ENCODE data around the gene HNRNPH1.

DNA sequence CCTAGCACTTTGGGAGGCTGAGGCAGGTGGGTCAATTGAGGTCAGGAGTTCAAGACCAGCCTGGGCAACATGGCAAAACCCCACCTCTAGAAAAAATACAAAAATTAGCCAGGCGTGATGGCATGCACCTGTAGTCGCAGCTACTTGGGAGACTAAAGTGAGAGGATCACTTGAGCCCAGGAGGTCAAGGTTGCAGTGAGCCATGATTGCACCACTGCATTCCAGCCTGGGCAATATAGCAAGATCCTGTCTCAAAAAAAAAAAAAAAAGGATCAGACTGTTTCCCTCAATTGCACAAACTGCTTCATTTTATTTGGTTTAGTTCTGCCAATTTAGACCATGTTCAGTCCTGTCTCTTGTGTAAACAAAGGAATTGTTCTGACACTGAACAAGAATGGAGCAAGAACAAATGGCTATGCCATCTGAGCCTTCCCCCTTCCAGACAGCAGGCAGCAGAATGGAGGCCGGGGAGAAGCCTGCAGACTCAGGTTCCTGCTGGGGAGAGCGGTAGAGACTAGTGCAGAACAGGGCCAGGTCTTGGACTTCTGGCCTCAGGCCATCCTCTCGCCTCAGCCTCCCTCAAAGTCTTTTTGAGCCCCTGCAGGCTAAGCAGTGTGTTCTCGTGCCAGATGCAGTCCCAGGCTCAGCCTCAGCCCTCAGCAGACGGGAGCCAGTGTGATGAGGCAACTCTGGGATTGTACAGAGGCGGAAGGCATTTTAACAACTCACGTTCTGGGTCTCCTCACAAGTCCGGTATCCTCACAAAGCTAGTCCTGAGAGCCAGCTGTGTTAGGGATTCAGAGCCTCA lies 18.2 kb downstream of the HNRNPH1 start:
- no peak for TF ChIP-seq CTCF (IDR thresholded peaks at IDR 0.05)
- TF ChIP-seq POLR2A (IDR thresholded peaks at IDR 0.05) = no peak
- TF ChIP-seq EP300 (IDR thresholded peaks at IDR 0.05) = no peak
